Parathyroid adenoma (tissue), 2 donors: Measurements from ENCODE around the gene ZFHX2.
"Not testable (repeated sequence)": the region's sequence is repeated elsewhere in the genome, so short reads cannot be mapped to it uniquely, and the experiment has no call there.

Experiments
- H2AFZ ChIP-seq: fragments of 300-600 bp; sonication (generic); one replicate; pipeline ENCODE4 v1.7.0; 2017; ENCODE audit warnings: antibody characterized with exemption, mild to moderate bottlenecking
- H3K27ac ChIP-seq: fragments of 300-600 bp; sonication (generic); one replicate; pipeline ENCODE4 v1.7.0; 2017
- H3K27me3 ChIP-seq: fragments of 300-600 bp; sonication (generic); one replicate; pipeline ENCODE4 v1.7.0; 2017; ENCODE audit warnings: low read length; ENCODE audit not compliant: control insufficient read depth, insufficient read depth
- H3K36me3 ChIP-seq: fragments of 300-600 bp; sonication (generic); one replicate; pipeline ENCODE4 v1.7.0; 2017; ENCODE audit warnings: low read length; ENCODE audit not compliant: control insufficient read depth, insufficient read depth
- H3K4me1 ChIP-seq: fragments of 300-600 bp; sonication (generic); one replicate; pipeline ENCODE4 v1.7.0; 2017; ENCODE audit warnings: control low read depth
- H3K4me2 ChIP-seq: fragments of 300-600 bp; sonication (generic); one replicate; pipeline ENCODE4 v1.7.0; 2017; ENCODE audit warnings: low read length
- H3K4me3 ChIP-seq: fragments of 300-600 bp; sonication (generic); one replicate; pipeline ENCODE4 v1.7.0; 2017; ENCODE audit warnings: low read depth, low read length
- H3K79me2 ChIP-seq: fragments of 300-600 bp; sonication (generic); one replicate; pipeline ENCODE4 v1.7.0; 2017; ENCODE audit warnings: control low read depth
- H3K9ac ChIP-seq: fragments of 300-600 bp; sonication (generic); one replicate; pipeline ENCODE4 v1.7.0; 2017; ENCODE audit warnings: mild to moderate bottlenecking
- H3K9me3 ChIP-seq: fragments of 300-600 bp; sonication (generic); one replicate; pipeline ENCODE4 v1.7.0; 2017; ENCODE audit warnings: low read length; ENCODE audit not compliant: control insufficient read depth
- TF ChIP-seq, protein P1 (sequence below): fragments of 300-600 bp; sonication (generic); IDR thresholded peaks from one replicate; pipeline ENCODE4 v1.7.0; 2017; ENCODE audit warnings: antibody characterized with exemption, mild to moderate bottlenecking
- donor health status: primary hyperparathyroidism.

ZFHX2 gene

DNA sequence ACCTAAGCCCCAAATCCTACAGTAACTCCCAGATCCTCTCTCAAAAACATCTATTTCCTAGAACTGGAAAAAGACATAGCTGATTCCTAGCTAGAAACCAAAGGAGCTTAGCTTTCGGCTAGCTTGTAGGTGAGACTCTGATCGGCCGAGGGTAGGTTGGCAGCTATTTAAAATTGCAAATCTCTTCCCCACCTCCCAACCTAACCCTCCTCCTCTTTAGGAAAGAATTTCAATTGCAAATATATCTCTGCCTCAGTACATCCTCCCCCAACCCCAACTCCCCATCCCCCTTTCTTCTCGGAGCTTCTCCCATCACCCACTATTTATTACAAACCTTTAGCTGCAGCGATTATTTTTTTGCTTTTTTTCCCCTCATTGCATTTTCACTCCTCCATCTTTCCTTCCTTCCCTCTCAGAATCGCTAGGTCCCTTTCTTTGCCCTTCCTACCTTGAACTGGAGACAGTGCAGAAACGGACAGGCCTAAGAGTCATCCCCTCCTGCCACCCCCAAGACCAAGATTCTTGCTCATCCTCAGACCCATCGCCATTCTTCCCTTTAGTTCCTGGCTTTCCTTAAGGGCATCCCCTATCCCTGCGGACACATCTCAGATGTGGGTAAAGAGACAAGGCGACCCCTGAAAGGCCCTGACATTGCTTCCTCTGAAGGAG is 13.4 kb downstream of the ZFHX2 start:
- no peak overlapping the region for H3K9ac ChIP-seq
- peak overlapping the region; percentile 87 for H2AFZ ChIP-seq
- no peaks in the 10 kb centered on the region for H3K27me3 ChIP-seq
- peaks cover 14% of the 10 kb centered on the region for H3K4me1 ChIP-seq
- no peak overlapping the region for H3K4me3 ChIP-seq
- TF ChIP-seq, protein P1, sequence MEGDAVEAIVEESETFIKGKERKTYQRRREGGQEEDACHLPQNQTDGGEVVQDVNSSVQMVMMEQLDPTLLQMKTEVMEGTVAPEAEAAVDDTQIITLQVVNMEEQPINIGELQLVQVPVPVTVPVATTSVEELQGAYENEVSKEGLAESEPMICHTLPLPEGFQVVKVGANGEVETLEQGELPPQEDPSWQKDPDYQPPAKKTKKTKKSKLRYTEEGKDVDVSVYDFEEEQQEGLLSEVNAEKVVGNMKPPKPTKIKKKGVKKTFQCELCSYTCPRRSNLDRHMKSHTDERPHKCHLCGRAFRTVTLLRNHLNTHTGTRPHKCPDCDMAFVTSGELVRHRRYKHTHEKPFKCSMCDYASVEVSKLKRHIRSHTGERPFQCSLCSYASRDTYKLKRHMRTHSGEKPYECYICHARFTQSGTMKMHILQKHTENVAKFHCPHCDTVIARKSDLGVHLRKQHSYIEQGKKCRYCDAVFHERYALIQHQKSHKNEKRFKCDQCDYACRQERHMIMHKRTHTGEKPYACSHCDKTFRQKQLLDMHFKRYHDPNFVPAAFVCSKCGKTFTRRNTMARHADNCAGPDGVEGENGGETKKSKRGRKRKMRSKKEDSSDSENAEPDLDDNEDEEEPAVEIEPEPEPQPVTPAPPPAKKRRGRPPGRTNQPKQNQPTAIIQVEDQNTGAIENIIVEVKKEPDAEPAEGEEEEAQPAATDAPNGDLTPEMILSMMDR: no peak
- H3K27ac ChIP-seq: peak overlapping the region; percentile 82
- no peaks in the 10 kb centered on the region for H3K9me3 ChIP-seq
- peaks cover 11% of the 10 kb centered on the region for H3K79me2 ChIP-seq
- H3K4me2 ChIP-seq: no peak overlapping the region
- H3K36me3 ChIP-seq: no peaks in the 10 kb centered on the region

GRCh38 chr14:23537351-23538049 is 14.1 kb downstream of the ZFHX2 start:
- no peaks in the 10 kb centered on the region for H3K36me3 ChIP-seq
- peaks cover 18% of the 10 kb centered on the region for H3K4me1 ChIP-seq
- H3K9me3 ChIP-seq: no peaks in the 10 kb centered on the region
- H2AFZ ChIP-seq: no peak overlapping the region
- no peak overlapping the region for H3K9ac ChIP-seq
- H3K27me3 ChIP-seq: no peaks in the 10 kb centered on the region
- no peak overlapping the region for H3K4me2 ChIP-seq
- H3K27ac ChIP-seq: no peak overlapping the region
- no peak overlapping the region for H3K4me3 ChIP-seq
- TF ChIP-seq, protein P1: no peak
- H3K79me2 ChIP-seq: peaks cover 18% of the 10 kb centered on the region

DNA sequence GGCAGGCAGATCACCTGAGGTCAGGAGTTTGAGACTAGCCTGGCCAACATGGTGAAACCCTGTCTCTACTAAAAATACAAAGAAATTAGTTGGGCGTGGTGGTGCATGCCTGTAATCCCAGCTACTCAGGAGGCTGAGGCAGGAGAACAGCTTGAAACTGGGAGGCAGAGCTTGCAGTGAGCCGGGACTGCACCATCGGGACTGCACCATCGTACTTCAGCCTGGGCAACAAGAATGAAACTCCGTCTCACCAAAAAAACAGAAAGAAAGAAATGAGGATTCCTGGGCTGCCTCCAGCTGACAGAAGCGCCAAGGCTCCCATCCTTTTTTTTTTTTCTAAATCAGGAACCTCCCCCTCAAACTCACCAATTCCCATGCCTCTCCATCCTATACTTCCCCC is 14.7 kb downstream of the ZFHX2 start:
- not testable (repeated sequence) for H3K27me3 ChIP-seq, H2AFZ ChIP-seq, H3K36me3 ChIP-seq, H3K9me3 ChIP-seq, H3K4me3 ChIP-seq, H3K4me2 ChIP-seq, H3K27ac ChIP-seq, H3K9ac ChIP-seq
- peaks cover 19% of the 10 kb centered on the region for H3K4me1 ChIP-seq
- peaks cover 20% of the 10 kb centered on the region for H3K79me2 ChIP-seq

DNA sequence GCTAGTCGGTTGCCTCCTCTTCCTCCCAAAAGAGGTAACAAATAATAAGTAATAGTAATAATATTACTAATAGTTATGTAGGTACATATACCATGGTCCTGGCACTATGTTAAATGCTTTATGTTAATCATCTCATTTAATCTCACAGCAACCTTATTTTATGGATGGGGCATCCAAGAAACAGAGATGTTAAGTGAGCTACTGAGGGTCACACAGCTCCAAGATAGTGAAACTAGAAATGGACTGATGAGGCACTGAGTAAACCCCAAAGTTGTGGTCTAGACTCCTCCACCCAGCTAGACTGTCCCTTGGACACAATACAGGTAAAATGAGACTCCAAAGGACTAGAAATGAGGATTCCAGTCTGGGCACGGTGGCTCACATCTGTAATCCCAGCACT is 15.1 kb downstream of the ZFHX2 start:
- Histone ChIP-seq H3K9me3 (no peaks in the 10 kb centered on the region), H3K27me3 (no peaks in the 10 kb centered on the region), H2AFZ (no peak overlapping the region), H3K9ac (no peak overlapping the region), H3K4me1 (peaks cover 20% of the 10 kb centered on the region), H3K79me2 (peaks cover 17% of the 10 kb centered on the region), H3K27ac (no peak overlapping the region), H3K4me3 (no peak overlapping the region), H3K36me3 (no peaks in the 10 kb centered on the region), H3K4me2 (no peak overlapping the region)
- TF ChIP-seq, protein P1: no peak

GRCh38 chr14:23535943-23536342 is 15.6 kb downstream of the ZFHX2 start:
- H3K9ac ChIP-seq: no peak overlapping the region
- H3K4me3 ChIP-seq: no peak overlapping the region
- H3K27ac ChIP-seq: no peak overlapping the region

More at GRCh38 chr14:23535943-23536342, 15.6 kb downstream of the ZFHX2 start:
- Histone ChIP-seq H3K79me2 (peaks cover 15% of the 10 kb centered on the region), H3K4me2 (no peak overlapping the region), H3K36me3 (no peaks in the 10 kb centered on the region), H2AFZ (no peak overlapping the region), H3K27me3 (no peaks in the 10 kb centered on the region), H3K4me1 (peaks cover 26% of the 10 kb centered on the region), H3K9me3 (no peaks in the 10 kb centered on the region)
- TF ChIP-seq, protein P1: no peak
